Cerebellar nuclear complex (tissue), 1 donor: Measurements from ENCODE around the gene RGS1.

Experiments used
- DNase-seq, 2 experiments: peaks; one replicate each; lab custom pipeline; 2025; lab: John Stamatoyannopoulos, UW

Gene RGS1

GRCh38 chr1:192581131-192581927, 5.8 kb downstream of the RGS1 start:
- no peak for DNase-seq

- DNase-seq, result no peak
These were observed 9.3 kb downstream of the RGS1 start for GRCh38 chr1:192584866-192585265.

- no peak for DNase-seq
These were observed 12.1 kb downstream of the RGS1 start for GRCh38 chr1:192587386-192588266.

GRCh38 chr1:192588546-192588945, 13.0 kb downstream of the RGS1 start:
- DNase-seq, result no peak

GRCh38 chr1:192589813-192590212, 14.2 kb downstream of the RGS1 start:
- DNase-seq, result no peak

GRCh38 chr1:192592517-192592916, 16.9 kb downstream of the RGS1 start:
- no peak for DNase-seq

GRCh38 chr1:192592981-192593708, 17.6 kb downstream of the RGS1 start:
- no peak for DNase-seq

GRCh38 chr1:192595299-192595698, 19.7 kb downstream of the RGS1 start:
- no peak for DNase-seq

- no peak for DNase-seq
These were observed 23.0 kb downstream of the RGS1 start for GRCh38 chr1:192598589-192598988.

- DNase-seq, result no peak
These were observed 24.7 kb downstream of the RGS1 start for GRCh38 chr1:192600275-192600674.

GRCh38 chr1:192601143-192601542, 25.6 kb downstream of the RGS1 start:
- no peak for DNase-seq

GRCh38 chr1:192601567-192601966, 26.0 kb downstream of the RGS1 start:
- no peak for DNase-seq

- DNase-seq, result no peak
These were observed 27.2 kb downstream of the RGS1 start for GRCh38 chr1:192602757-192603156.

GRCh38 chr1:192603218-192603787, 27.7 kb downstream of the RGS1 start:
- no peak for DNase-seq

GRCh38 chr1:192604979-192605620, 29.5 kb downstream of the RGS1 start:
- no peak for DNase-seq

GRCh38 chr1:192608671-192609070, 33.1 kb downstream of the RGS1 start:
- no peak for DNase-seq

- DNase-seq, result no peak
These were observed 33.8 kb downstream of the RGS1 start for GRCh38 chr1:192609110-192610079.

GRCh38 chr1:192610112-192610889, 34.7 kb downstream of the RGS1 start:
- DNase-seq, result no peak

- DNase-seq, result no peak
These were observed 39.5 kb downstream of the RGS1 start for GRCh38 chr1:192615055-192615454.
